ENCODE results near the gene KCNT1.

Gene KCNT1

GRCh38 chr9:135728436-135729110 lies 26.6 kb downstream of the KCNT1 start:
- no peak for DNase-seq

- DNase-seq: no peak
Measured at GRCh38 chr9:135729480-135729879, 27.5 kb downstream of the KCNT1 start.

GRCh38 chr9:135731454-135731853 lies 29.5 kb downstream of the KCNT1 start:
- DNase-seq: no peak

GRCh38 chr9:135732569-135733257 lies 30.7 kb downstream of the KCNT1 start:
- DNase-seq: no peak

- no peak for DNase-seq
Measured at GRCh38 chr9:135734616-135735144, 32.7 kb downstream of the KCNT1 start.

- DNase-seq: no peak
Measured at GRCh38 chr9:135736272-135736978, 34.4 kb downstream of the KCNT1 start.

- DNase-seq: no peak
Measured at GRCh38 chr9:135736979-135737839, 35.2 kb downstream of the KCNT1 start.

GRCh38 chr9:135737840-135738521 lies 36.0 kb downstream of the KCNT1 start:
- no peak for DNase-seq

- DNase-seq: no peak
Measured at GRCh38 chr9:135739271-135740220, 37.6 kb downstream of the KCNT1 start.

GRCh38 chr9:135741276-135742219 lies 39.6 kb downstream of the KCNT1 start:
- DNase-seq: no peak

- no peak for DNase-seq
Measured at GRCh38 chr9:135743021-135743420, 41.0 kb downstream of the KCNT1 start.

GRCh38 chr9:135743546-135744332 lies 41.8 kb downstream of the KCNT1 start:
- no peak for DNase-seq

- no peak for DNase-seq
Measured at GRCh38 chr9:135744333-135745070, 42.5 kb downstream of the KCNT1 start.

GRCh38 chr9:135745189-135745588 lies 43.2 kb downstream of the KCNT1 start:
- no peak for DNase-seq

GRCh38 chr9:135745686-135746324 lies 43.8 kb downstream of the KCNT1 start:
- DNase-seq: no peak

- DNase-seq: no peak
Measured at GRCh38 chr9:135746565-135746964, 44.6 kb downstream of the KCNT1 start.

- no peak for DNase-seq
Measured at GRCh38 chr9:135747311-135747710, 45.3 kb downstream of the KCNT1 start.

GRCh38 chr9:135748676-135749075 lies 46.7 kb downstream of the KCNT1 start:
- DNase-seq: no peak
